Esophagus squamous epithelium (tissue), 4 donors: Measurements from ENCODE around the gene UBE2C.

Source experiments
- CTCF ChIP-seq, 6 experiments: fragments of 450-650 bp in 4 of 6; fragments of 200-600 bp in 2 of 6; sonication (generic) in 2 of 6; IDR thresholded peaks; one replicate each; pipeline ENCODE4 v1.5.1; 2016 to 2019; ENCODE audit warnings: antibody characterized with exemption in 6 of 6, mild to moderate bottlenecking in 4 of 6, moderate library complexity in 4 of 6
- POLR2A ChIP-seq, 4 donors: fragments of 450-650 bp; IDR thresholded peaks; one replicate each; pipeline ENCODE4 v1.6.1; 2017; ENCODE audit warnings: antibody characterized with exemption in 4 of 4, mild to moderate bottlenecking in 4 of 4, moderate library complexity in 3 of 4

GRCh38 chr20:45796337-45797065, 15.9 kb upstream of the UBE2C start:
- TF ChIP-seq CTCF (IDR thresholded peaks at IDR 0.05) (no peak), POLR2A (IDR thresholded peaks at IDR 0.05) (no peak)
